ENCODE measurements around the gene FXYD2.

FXYD2 gene

GRCh38 chr11:117816151-117816741 is 8.3 kb downstream of the FXYD2 start:
- TF ChIP-seq GATA3 (IDR thresholded peaks at IDR 0.05; ENCODE audit: low read depth, low read length) (no peak), GATA2 (IDR thresholded peaks at IDR 0.05; ENCODE audit: low read depth, low read length) (no peak)

GRCh38 chr11:117815262-117815803 is 9.2 kb downstream of the FXYD2 start:
- TF ChIP-seq GATA3 (IDR thresholded peaks at IDR 0.05; ENCODE audit: low read depth, low read length), result no peak

DNA sequence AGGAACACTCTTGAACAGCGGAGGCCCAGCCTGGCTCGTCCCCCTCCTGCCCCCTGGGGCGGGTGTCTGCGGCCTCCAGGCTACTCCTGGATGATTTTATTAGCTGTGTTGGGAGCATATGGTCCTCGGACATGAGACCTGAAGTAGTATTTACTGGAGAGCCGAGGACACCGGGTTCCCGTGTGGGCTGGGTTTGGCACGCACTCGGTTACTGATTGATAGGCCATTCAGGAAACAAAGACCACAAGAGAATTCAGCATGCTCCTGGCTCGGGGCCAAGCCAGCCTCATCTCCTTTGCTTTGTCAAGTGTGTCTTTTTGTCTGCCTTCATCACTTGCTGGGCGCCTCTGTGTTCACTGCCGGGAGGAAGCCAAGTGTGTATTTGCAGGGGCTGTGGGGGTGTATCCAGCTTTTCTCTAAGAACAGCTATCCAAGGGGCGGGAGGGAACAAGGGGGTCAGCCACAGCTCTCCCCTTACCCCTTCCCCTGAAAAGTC is 9.7 kb downstream of the FXYD2 start:
- TF ChIP-seq GATA3 (IDR thresholded peaks at IDR 0.05; ENCODE audit: low read depth, low read length), result no peak
- no peak for TF ChIP-seq GATA2 (IDR thresholded peaks at IDR 0.05; ENCODE audit: low read depth, low read length)

DNA sequence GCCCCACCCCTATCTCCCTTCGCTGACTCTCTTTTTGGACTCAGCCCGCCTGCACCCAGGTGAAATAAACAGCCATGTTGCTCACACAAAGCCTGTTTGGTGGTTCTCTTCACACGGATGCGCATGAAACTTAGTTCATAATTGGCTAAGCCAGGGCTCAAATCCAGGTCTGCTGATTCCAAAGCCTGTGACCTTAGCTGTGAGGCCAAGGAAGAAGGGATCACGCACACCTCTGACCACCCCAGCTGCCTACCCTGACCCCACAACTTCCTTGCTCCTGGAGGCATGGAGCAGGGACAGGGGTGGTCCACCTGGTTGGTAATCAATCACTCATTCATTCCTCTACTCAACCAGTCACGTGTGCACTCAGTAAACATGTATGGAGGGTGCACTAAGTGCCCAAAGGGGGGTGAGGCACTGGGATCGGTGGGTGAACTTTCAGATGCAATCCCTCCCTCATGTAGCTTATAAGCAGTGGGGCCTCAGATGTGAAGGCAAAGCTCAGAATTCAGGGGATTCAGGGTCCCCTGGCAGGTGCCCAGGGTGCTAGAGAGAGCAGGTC is 10.3 kb downstream of the FXYD2 start:
- no peak for TF ChIP-seq GATA2 (IDR thresholded peaks at IDR 0.05; ENCODE audit: low read depth, low read length)
- no peak for TF ChIP-seq GATA3 (IDR thresholded peaks at IDR 0.05; ENCODE audit: low read depth, low read length)

- TF ChIP-seq GATA3 (IDR thresholded peaks at IDR 0.05; ENCODE audit: low read depth, low read length) (no peak), GATA2 (IDR thresholded peaks at IDR 0.05; ENCODE audit: low read depth, low read length) (no peak)
Measured at GRCh38 chr11:117809236-117810055, 15.1 kb downstream of the FXYD2 start.

- TF ChIP-seq GATA3 (IDR thresholded peaks at IDR 0.05; ENCODE audit: low read depth, low read length) (no peak), GATA2 (IDR thresholded peaks at IDR 0.05; ENCODE audit: low read depth, low read length) (no peak)
Measured at GRCh38 chr11:117808784-117809183, 15.8 kb downstream of the FXYD2 start.

DNA sequence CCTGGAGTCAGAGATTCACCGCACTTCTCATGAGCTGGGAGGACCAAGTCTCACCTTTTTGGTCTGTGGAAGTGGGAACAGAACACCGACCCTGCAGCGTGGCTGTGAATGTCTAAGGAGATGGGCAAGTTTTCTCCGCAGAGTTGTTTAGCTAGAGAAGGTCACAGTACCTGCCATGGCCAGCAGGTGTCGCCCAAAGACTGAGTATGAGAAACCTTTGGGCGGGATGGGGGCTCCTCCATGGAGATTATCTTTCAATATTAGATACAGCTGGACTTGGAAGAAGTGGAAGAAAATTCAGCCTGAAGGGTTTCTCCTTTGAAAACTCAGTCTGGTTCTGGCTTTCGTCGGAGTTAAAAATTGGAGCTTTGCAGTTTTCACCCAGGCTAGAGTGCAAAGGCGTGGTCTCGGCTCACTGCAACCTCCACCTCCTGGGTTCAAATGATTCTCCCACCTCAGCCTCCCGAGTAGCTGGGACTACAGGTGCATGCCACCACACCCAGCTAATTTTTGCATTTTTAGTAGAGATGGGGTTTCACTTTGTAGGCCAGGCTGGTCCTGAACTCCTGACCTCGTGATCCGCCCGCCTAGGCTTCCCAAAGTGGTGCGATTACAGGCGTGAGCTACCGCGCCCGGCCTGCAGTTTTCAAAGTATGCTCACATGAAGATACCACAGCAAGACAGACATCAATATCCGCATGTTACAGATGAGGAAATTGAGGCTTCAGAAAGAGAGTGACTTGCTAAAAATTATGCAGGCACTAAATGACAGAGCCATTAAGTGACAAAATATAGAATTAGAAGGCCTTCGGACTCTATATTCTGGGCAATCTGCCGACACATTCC is 16.8 kb downstream of the FXYD2 start:
- no peak for TF ChIP-seq GATA3 (IDR thresholded peaks at IDR 0.05; ENCODE audit: low read depth, low read length)
- TF ChIP-seq GATA2 (IDR thresholded peaks at IDR 0.05; ENCODE audit: low read depth, low read length), result no peak

DNA sequence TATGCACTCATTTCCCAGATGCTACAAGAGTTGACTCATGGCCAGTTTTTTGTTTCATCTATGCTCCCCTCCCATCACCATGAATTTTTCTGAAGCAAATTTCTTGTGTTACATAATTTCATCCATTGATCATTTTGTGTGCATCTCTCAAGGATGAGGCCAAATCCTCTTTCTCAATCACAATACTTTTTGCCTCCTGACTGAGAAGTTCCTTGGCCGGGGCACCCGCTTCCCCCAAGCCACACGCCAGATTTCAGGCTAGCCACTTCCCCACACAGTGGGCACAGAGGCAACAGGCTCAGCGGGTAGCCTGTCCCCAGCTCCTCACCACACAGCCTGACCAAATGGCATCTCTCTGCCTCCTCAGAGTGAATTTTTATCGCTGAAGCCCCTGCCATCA is 17.7 kb downstream of the FXYD2 start:
- TF ChIP-seq GATA3 (IDR thresholded peaks at IDR 0.05; ENCODE audit: low read depth, low read length), result no peak
- TF ChIP-seq GATA2 (IDR thresholded peaks at IDR 0.05; ENCODE audit: low read depth, low read length), result no peak

DNA sequence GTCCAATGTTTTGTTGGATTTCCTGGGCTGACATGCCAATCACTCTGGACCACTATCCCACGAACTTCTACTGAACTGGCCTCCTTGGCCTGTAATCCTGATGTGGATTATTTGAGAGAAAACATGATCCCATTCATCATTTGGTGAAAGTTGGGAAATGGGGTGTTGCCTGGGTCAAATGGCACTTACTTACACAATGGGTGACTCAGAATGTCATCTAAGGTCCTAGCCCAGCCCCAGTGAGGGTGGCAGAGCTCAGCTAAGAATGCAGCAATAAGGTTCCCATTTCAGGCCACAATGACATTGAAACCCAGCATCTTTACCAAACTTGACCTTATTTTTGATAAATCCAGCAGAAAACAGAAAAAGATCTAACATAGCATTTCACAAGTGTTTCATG is 19.5 kb downstream of the FXYD2 start:
- TF ChIP-seq GATA2 (IDR thresholded peaks at IDR 0.05; ENCODE audit: low read depth, low read length) (no peak), GATA3 (IDR thresholded peaks at IDR 0.05; ENCODE audit: low read depth, low read length) (no peak)

- no peak for TF ChIP-seq GATA3 (IDR thresholded peaks at IDR 0.05; ENCODE audit: low read depth, low read length)
- no peak for TF ChIP-seq GATA2 (IDR thresholded peaks at IDR 0.05; ENCODE audit: low read depth, low read length)
Measured at GRCh38 chr11:117803896-117804295, 20.6 kb downstream of the FXYD2 start.

- no peak for TF ChIP-seq GATA3 (IDR thresholded peaks at IDR 0.05; ENCODE audit: low read depth, low read length)
Measured at GRCh38 chr11:117799634-117800033, 24.9 kb downstream of the FXYD2 start.

DNA sequence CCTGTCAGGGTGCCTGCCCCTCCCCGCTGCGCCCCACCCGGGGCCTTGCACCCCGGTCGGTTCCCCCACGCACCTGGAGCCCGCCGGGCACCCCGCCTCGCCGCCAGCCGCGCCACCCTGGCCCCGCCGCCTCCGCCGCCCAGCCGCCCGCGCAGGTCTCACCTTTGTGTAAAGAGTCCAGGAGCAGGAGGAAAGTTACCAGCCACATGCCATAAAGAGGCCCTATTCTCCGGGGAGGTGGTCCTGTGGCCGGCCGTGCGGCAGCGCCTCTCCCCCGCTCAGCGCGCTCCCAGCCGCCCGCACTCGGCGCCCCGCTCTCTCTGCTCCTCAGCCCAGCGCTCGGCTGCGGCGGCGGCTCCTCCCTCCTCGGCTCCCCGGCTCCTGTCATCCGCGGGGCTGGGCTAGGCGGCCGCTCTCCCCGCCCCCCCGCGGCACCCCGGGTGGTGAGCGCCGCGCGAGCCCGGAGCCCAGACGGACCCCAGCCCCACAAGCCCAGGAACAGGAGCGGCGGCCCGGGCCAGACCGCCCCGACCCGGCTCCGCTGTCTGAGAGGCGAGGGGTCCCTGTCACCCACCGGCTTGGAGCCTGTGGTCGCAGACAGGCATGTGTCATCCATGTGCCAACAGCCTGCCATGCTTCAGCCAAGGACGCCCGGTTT is 27.5 kb downstream of the FXYD2 start, which contains the start of gene DSCAML1:
DSCAML1 (minus strand) TSS at position 345 of the 658 bp plus-strand sequence; CDS start at position 208, 137 bp downstream.
- TF ChIP-seq GATA2 (IDR thresholded peaks at IDR 0.05; ENCODE audit: low read depth, low read length) (no peak), GATA3 (IDR thresholded peaks at IDR 0.05; ENCODE audit: low read depth, low read length) (no peak)

- TF ChIP-seq GATA2 (IDR thresholded peaks at IDR 0.05; ENCODE audit: low read depth, low read length), result no peak
- TF ChIP-seq GATA3 (IDR thresholded peaks at IDR 0.05; ENCODE audit: low read depth, low read length), result no peak
Measured at GRCh38 chr11:117796456-117796871, 28.1 kb downstream of the FXYD2 start.

All from SH-SY5Y (cell line).